Tibial nerve (tissue), 4 donors: ENCODE measurements around the gene KIF1A. TPM values are rescaled to one million over a fixed set of nuclear protein-coding genes. Genes with fewer than 3 reads are reported as not detected.

ENCODE experiments used
- DNase-seq, 2 donors: peaks; one replicate each; pipeline ENCODE4 v3.0.0-alpha.2; 2019; ENCODE audit warnings: low spot score in 2 of 2
- H3K27ac ChIP-seq, 4 donors: fragments of 200-600 bp; sonication (generic) in 3 of 4; one replicate each; pipeline ENCODE4 v1.5.1; 2017 to 2019; ENCODE audit warnings: mild to moderate bottlenecking in 1 of 4
- H3K27me3 ChIP-seq, 2 donors: fragments of 200-600 bp; sonication (generic) in 1 of 2; one replicate each; pipeline versions ENCODE4 v1.5.1 to v1.6.0; 2017 to 2019
- H3K36me3 ChIP-seq, 3 donors: fragments of 200-600 bp; sonication (generic); one replicate each; pipeline ENCODE4 v1.5.1; 2018 to 2019
- H3K4me1 ChIP-seq, 4 donors: fragments of 200-600 bp; sonication (generic) in 3 of 4; one replicate each; pipeline ENCODE4 v1.5.1; 2017 to 2019
- H3K4me3 ChIP-seq, 4 donors: fragments of 200-600 bp; sonication (generic) in 3 of 4; one replicate each; pipeline ENCODE4 v1.5.1; 2017 to 2019; ENCODE audit warnings: mild to moderate bottlenecking in 1 of 4, moderate library complexity in 1 of 4
- H3K9me3 ChIP-seq, 4 donors: fragments of 200-600 bp; sonication (generic) in 3 of 4; one replicate each; pipeline ENCODE4 v1.5.1; 2017 to 2019
- EP300 ChIP-seq, 2 donors: sonication (generic); formaldehyde crosslinking; IDR thresholded peaks; one replicate each; pipeline ENCODE4 v1.6.1; 2017; ENCODE audit warnings: antibody characterized with exemption in 2 of 2, mild to moderate bottlenecking in 1 of 2
- POLR2A ChIP-seq, 2 donors: fragments of 450-650 bp; IDR thresholded peaks; one replicate each; pipeline ENCODE4 v1.6.1; 2017; ENCODE audit warnings: antibody characterized with exemption in 2 of 2, mild to moderate bottlenecking in 2 of 2, moderate library complexity in 2 of 2
- WGBS, 2 donors: methylation state at CpG; one replicate each; pipeline ENCODE4 v1.1.5; 2018; 5-methylcytosine and 5-hydroxymethylcytosine counted together
- total RNA-seq, 4 donors: library from RNA; depleted of rRNA; stranded (reverse); fragments of >200 nt; gene quantifications; one replicate each; pipeline ENCODE4 v1.1.0, GENCODE V29; 2016
- TF ChIP-seq, protein P1 (sequence below), 5 experiments: fragments of 200-600 bp in 3 of 5; fragments of 450-650 bp in 2 of 5; sonication (generic) in 3 of 5; IDR thresholded peaks; one replicate each; pipeline ENCODE4 v1.5.1; 2016 to 2019; ENCODE audit warnings: antibody characterized with exemption in 5 of 5, mild to moderate bottlenecking in 3 of 5, moderate library complexity in 2 of 5

KIF1A gene
- total RNA-seq, 4 donors from 2014 or later, result 31.9 to 82.2 (median 45.3) TPM

DNA sequence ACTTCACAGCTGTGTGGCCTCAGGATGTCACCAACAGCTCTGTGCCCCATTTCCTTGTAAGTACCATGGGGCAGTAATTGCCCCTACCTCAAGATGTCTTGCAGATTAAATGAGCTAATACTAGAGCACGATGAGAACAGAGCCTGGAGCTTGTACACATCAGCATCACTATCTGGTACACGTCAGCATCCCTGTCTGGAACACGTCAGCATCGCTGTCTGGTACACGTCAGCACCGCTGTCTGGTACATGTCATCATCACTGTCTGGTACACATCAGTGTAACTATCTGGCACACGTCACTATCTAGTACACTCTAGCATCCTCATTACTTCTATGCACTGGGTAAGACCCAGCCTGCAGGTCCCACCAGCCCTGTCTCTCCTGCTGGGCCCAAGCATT lies 91.2 kb downstream of the KIF1A start:
- WGBS, 2 donors, result 74 to 88% methylated on average over 7 of the region's 7 CpGs
- TF ChIP-seq POLR2A (IDR thresholded peaks at IDR 0.05), result no peak
- TF ChIP-seq EP300 (IDR thresholded peaks at IDR 0.05), result no peak
- TF ChIP-seq, protein P1, sequence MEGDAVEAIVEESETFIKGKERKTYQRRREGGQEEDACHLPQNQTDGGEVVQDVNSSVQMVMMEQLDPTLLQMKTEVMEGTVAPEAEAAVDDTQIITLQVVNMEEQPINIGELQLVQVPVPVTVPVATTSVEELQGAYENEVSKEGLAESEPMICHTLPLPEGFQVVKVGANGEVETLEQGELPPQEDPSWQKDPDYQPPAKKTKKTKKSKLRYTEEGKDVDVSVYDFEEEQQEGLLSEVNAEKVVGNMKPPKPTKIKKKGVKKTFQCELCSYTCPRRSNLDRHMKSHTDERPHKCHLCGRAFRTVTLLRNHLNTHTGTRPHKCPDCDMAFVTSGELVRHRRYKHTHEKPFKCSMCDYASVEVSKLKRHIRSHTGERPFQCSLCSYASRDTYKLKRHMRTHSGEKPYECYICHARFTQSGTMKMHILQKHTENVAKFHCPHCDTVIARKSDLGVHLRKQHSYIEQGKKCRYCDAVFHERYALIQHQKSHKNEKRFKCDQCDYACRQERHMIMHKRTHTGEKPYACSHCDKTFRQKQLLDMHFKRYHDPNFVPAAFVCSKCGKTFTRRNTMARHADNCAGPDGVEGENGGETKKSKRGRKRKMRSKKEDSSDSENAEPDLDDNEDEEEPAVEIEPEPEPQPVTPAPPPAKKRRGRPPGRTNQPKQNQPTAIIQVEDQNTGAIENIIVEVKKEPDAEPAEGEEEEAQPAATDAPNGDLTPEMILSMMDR (IDR thresholded peaks at IDR 0.05), result no peak
- Histone ChIP-seq H3K4me3 (no peak overlapping the region), H3K4me1 (no peaks in the 10 kb centered on the region), H3K27me3 (peaks cover 0 to 22% of the 10 kb centered on the region in 2 donors), H3K27ac (no peak overlapping the region), H3K36me3 (peaks cover 0 to 22% (median 0%) of the 10 kb centered on the region in 3 donors), H3K9me3 (no peaks in the 10 kb centered on the region)
- DNase-seq, result no peak

DNA sequence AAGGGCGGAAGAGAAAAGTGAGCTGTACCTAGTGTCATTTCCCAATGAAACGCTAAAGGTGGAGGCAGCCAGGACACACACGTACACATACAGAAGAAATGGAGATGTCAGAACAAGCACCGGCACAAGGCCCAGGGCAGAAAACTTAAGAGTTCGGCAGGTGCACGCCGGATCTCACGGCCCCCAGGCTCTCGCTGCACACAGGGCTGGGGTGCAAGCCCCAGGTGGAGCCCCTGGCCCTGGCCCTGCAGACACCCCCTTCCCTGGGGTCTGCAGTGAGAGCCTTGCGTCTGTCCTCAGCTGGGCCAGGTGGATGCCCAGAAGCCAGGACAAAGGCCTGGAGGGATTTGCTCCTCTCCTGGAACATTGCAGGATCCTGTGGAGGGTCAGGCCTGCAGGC lies 91.7 kb downstream of the KIF1A start:
- 87 to 90% methylated on average over 6 to 10 of the region's 10 CpGs for WGBS, 2 donors
- no peak overlapping the region for H3K27ac ChIP-seq
- TF ChIP-seq EP300 (IDR thresholded peaks at IDR 0.05), result no peak
- TF ChIP-seq, protein P1 (IDR thresholded peaks at IDR 0.05), result no peak
- no peak for TF ChIP-seq POLR2A (IDR thresholded peaks at IDR 0.05)
- no peaks in the 10 kb centered on the region for H3K4me1 ChIP-seq
- H3K9me3 ChIP-seq, result no peaks in the 10 kb centered on the region
- H3K4me3 ChIP-seq, result no peak overlapping the region
- H3K27me3 ChIP-seq, result peaks cover 0 to 22% of the 10 kb centered on the region in 2 donors
- no peak for DNase-seq
- H3K36me3 ChIP-seq, result peaks cover 0 to 27% (median 0%) of the 10 kb centered on the region in 3 donors

DNA sequence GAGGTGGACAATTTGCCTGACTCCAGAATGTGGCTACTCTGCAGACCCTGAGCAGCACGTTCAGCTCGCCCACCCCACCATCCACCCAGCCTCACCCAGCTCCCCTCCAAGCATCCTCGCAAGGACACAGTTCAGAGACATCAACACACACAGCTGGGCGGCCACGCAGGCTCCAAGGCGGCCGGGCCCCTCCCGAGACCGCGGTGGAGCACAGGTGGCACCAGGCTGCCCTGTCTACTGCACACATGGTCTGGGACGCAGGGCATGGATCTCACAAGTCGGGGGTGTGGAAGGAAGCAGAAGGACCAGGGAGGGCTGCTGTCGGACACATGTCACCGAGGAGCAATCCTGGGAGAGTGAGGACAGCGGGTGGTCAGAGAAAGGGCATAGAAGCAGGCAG lies 92.1 kb downstream of the KIF1A start:
- no peak overlapping the region for H3K27ac ChIP-seq
- no peaks in the 10 kb centered on the region for H3K9me3 ChIP-seq
- TF ChIP-seq, protein P1 (IDR thresholded peaks at IDR 0.05), result no peak
- no peak for TF ChIP-seq POLR2A (IDR thresholded peaks at IDR 0.05)
- no peak for TF ChIP-seq EP300 (IDR thresholded peaks at IDR 0.05)
- 86 to 88% methylated on average over 8 to 15 of the region's 15 CpGs for WGBS, 2 donors
- H3K36me3 ChIP-seq, result peaks cover 0 to 31% (median 0%) of the 10 kb centered on the region in 3 donors
- H3K27me3 ChIP-seq, result peaks cover 0 to 22% of the 10 kb centered on the region in 2 donors
- H3K4me1 ChIP-seq, result no peaks in the 10 kb centered on the region
- no peak overlapping the region for H3K4me3 ChIP-seq
- no peak for DNase-seq

DNA sequence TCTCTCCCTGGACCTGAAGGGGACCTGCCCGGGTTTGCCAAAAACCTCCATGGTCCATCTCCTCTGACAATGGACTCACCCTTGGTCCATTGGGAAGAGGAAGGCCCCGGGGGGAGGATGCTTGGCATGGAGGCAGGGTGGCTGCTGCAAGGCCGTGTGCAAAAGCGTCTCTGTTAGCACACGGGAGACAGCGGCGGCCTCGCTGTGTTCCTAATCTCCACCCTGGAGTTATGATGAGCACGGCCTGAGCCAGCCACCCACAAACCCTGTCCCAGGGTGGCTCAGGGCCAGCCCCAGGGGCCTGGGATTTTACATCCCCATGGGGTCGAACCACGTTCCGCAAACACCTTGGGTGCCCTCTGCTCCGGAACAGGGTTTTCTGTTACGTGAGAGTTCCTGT lies 92.6 kb downstream of the KIF1A start:
- TF ChIP-seq, protein P1 (IDR thresholded peaks at IDR 0.05), result no peak
- TF ChIP-seq EP300 (IDR thresholded peaks at IDR 0.05) (no peak), POLR2A (IDR thresholded peaks at IDR 0.05) (no peak)
- Histone ChIP-seq H3K9me3 (no peaks in the 10 kb centered on the region), H3K27ac (no peak overlapping the region), H3K4me1 (no peaks in the 10 kb centered on the region), H3K4me3 (no peak overlapping the region), H3K27me3 (peaks cover 0 to 22% of the 10 kb centered on the region in 2 donors), H3K36me3 (peaks cover 0 to 36% (median 0%) of the 10 kb centered on the region in 3 donors)
- WGBS, 2 donors, result 80 to 82% methylated on average over 14 of the region's 14 CpGs
- DNase-seq, result no peak

DNA sequence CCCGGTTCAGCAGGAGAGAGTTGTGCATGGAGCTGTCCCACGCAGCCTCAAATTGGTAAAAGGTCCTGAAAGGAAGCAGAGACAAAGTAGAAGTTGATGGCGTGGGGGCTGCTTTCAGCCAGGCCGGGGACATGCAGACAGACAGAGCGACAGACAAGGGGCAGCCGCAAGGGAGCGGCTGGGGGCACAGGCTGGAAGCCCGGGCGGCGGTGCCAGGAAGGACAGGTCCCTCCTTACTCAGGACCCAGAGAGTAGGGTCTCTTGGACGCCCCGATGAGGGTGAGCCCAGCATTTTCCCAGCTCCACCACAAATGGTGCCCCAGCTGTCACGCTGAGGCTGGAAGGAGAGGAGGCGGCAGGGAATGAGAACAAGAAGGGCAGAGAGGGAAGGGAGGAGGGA lies 93.1 kb downstream of the KIF1A start:
- Histone ChIP-seq H3K4me1 (no peaks in the 10 kb centered on the region), H3K4me3 (no peak overlapping the region), H3K27ac (no peak overlapping the region), H3K36me3 (peaks cover 0 to 42% (median 0%) of the 10 kb centered on the region in 3 donors), H3K9me3 (no peaks in the 10 kb centered on the region), H3K27me3 (peaks cover 0 to 22% of the 10 kb centered on the region in 2 donors)
- TF ChIP-seq, protein P1 (IDR thresholded peaks at IDR 0.05), result no peak
- TF ChIP-seq EP300 (IDR thresholded peaks at IDR 0.05) (no peak), POLR2A (IDR thresholded peaks at IDR 0.05) (no peak)
- WGBS, 2 donors, result 80 to 89% methylated on average over 14 of the region's 14 CpGs
- no peak for DNase-seq
